ENCODE data around the gene LCOR.

DNA sequence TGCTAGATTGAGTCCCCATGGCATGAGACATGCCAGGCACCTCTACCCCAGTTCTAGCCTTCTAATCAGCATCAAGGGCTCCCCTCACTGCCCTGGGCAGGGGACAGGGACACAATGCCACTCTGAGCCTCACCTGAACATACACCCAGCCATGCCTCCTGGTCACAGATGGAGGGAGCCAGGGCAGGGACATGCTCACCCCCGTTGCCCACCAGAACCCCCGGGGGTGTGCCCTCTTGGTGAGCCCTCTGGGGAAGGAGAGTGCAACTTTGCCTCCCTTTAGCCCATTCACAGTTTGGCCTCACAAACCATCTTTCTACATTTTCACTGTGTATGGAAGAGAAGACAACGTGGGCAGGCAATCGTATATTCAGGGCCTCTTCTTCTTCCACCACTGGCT lies 167.2 kb downstream of the LCOR start:
- TF ChIP-seq, protein P1, sequence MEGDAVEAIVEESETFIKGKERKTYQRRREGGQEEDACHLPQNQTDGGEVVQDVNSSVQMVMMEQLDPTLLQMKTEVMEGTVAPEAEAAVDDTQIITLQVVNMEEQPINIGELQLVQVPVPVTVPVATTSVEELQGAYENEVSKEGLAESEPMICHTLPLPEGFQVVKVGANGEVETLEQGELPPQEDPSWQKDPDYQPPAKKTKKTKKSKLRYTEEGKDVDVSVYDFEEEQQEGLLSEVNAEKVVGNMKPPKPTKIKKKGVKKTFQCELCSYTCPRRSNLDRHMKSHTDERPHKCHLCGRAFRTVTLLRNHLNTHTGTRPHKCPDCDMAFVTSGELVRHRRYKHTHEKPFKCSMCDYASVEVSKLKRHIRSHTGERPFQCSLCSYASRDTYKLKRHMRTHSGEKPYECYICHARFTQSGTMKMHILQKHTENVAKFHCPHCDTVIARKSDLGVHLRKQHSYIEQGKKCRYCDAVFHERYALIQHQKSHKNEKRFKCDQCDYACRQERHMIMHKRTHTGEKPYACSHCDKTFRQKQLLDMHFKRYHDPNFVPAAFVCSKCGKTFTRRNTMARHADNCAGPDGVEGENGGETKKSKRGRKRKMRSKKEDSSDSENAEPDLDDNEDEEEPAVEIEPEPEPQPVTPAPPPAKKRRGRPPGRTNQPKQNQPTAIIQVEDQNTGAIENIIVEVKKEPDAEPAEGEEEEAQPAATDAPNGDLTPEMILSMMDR (IDR thresholded peaks at IDR 0.05), result no peak
- TF ChIP-seq POLR2A (IDR thresholded peaks at IDR 0.05) (no peak), POLR2AphosphoS5 (IDR thresholded peaks at IDR 0.05) (no peak), EP300 (IDR thresholded peaks at IDR 0.05) (no peak)

All from suprapubic skin (tissue), 4 donors.